SK-N-SH (cell line): ENCODE data around the gene MAPK11. TPM values are rescaled to one million over a fixed set of nuclear protein-coding genes. Genes with fewer than 3 reads are reported as not detected.

Experiments
- CTCF ChIA-PET: fragments of 300-600, 350-600 bp; formaldehyde crosslinking; extraction: SDS; loops from one replicate; lab custom pipeline; 2021; lab: Yijun Ruan, JAX
- POLR2A ChIA-PET: fragments of 350-600 bp; sonication (Branson Sonifier 250); formaldehyde crosslinking; extraction: SDS; loops from one replicate; lab custom pipeline; 2020; ENCODE audit warnings: antibody characterized with exemption, inconsistent platforms; lab: Yijun Ruan, JAX
- DNase-seq: peaks from one replicate; pipeline ENCODE4 v3.0.0; 2012
- H2AFZ ChIP-seq: fragments of 200-600 bp; sonication (generic); 2 replicates; pipeline ENCODE4 v1.8.1; 2016; ENCODE audit warnings: antibody characterized with exemption, mild to moderate bottlenecking, low read depth
- H3F3A ChIP-seq: fragments of 200-600 bp; sonication (generic); replicated peaks from 2 replicates; pipeline ENCODE3; 2016; ENCODE audit warnings: antibody characterized with exemption, mild to moderate bottlenecking; ENCODE audit not compliant: insufficient read depth
- H3K27ac ChIP-seq, 2 experiments: fragments of 200-500 bp in 1 of 2; fragments of 200-600 bp in 1 of 2; sonication (Bioruptor generic) in 1 of 2; sonication (generic), shearing (Covaris generic) in 1 of 2; 2 replicates each; pipeline versions ENCODE4 v1.5.1 to v1.6.1; 2014 to 2016; ENCODE audit warnings: low read depth in 2 of 2, inconsistent platforms in 1 of 2, low read length in 1 of 2, mild to moderate bottlenecking in 1 of 2, mixed read lengths in 1 of 2
- H3K27me3 ChIP-seq: fragments of 200-600 bp; sonication (generic), shearing (Covaris generic); 2 replicates; pipeline ENCODE4 v1.6.1; 2016; ENCODE audit warnings: mixed run types; ENCODE audit not compliant: insufficient read depth
- H3K36me3 ChIP-seq, 2 experiments: fragments of 200-500 bp in 1 of 2; fragments of 200-600 bp in 1 of 2; sonication (Bioruptor generic) in 1 of 2; sonication (generic) in 1 of 2; replicated peaks in 1 of 2; 2 replicates each; pipeline versions ENCODE3 to v1.5.1; 2014 to 2016; ENCODE audit warnings: low read length in 1 of 2, mild to moderate bottlenecking in 1 of 2; ENCODE audit not compliant: insufficient read depth in 2 of 2, control insufficient read depth in 1 of 2
- H3K4me1 ChIP-seq, 2 experiments: fragments of 200-500 bp in 1 of 2; fragments of 200-600 bp in 1 of 2; sonication (Bioruptor generic) in 1 of 2; sonication (generic), shearing (Covaris generic) in 1 of 2; 2 replicates each; pipeline versions ENCODE4 v1.5.1 to v1.6.1; 2014 to 2016; ENCODE audit warnings: low read depth in 1 of 2, low read length in 1 of 2, mixed run types in 1 of 2; ENCODE audit not compliant: insufficient read depth in 2 of 2, control insufficient read depth in 1 of 2
- H3K4me2 ChIP-seq: fragments of 200-600 bp; sonication (generic), shearing (Covaris generic); 2 replicates; pipeline ENCODE4 v1.6.1; 2017; ENCODE audit warnings: mixed run types
- H3K4me3 ChIP-seq, 2 experiments: fragments of 200-500 bp in 1 of 2; fragments of 200-600 bp in 1 of 2; sonication (Bioruptor generic) in 1 of 2; sonication (generic), shearing (Covaris generic) in 1 of 2; 2 replicates each; pipeline versions ENCODE4 v1.5.1 to v1.8.1; 2014 to 2016; ENCODE audit warnings: low read depth in 2 of 2, inconsistent platforms in 1 of 2, low read length in 1 of 2, mild to moderate bottlenecking in 1 of 2, mixed read lengths in 1 of 2, moderate library complexity in 1 of 2
- H3K79me2 ChIP-seq: fragments of 200-600 bp; sonication (generic); 2 replicates; pipeline ENCODE4 v1.8.1; 2017; ENCODE audit warnings: mild to moderate bottlenecking; ENCODE audit not compliant: insufficient read depth
- H3K9ac ChIP-seq: fragments of 200-600 bp; sonication (generic); 2 replicates; pipeline ENCODE4 v1.6.1; 2017; ENCODE audit warnings: mixed run types
- H3K9me2 ChIP-seq: fragments of 200-600 bp; sonication (generic); 2 replicates; pipeline ENCODE4 v1.6.1; 2017; ENCODE audit warnings: mixed run types
- H3K9me3 ChIP-seq: fragments of 200-600 bp; sonication (generic); 2 replicates; pipeline ENCODE4 v1.6.1; 2017; ENCODE audit warnings: mixed run types, mild to moderate bottlenecking, moderate library complexity
- H4K20me1 ChIP-seq: fragments of 200-600 bp; sonication (generic); 2 replicates; pipeline ENCODE4 v1.6.1; 2017; ENCODE audit warnings: mild to moderate bottlenecking, mixed run types; ENCODE audit not compliant: insufficient read depth
- CHD2 ChIP-seq: fragments of 150-350 bp; IDR thresholded peaks from 2 replicates; pipeline ENCODE4 v1.6.1; 2018; ENCODE audit warnings: low read length; ENCODE audit not compliant: partially characterized antibody
- EP300 ChIP-seq, 2 experiments: IDR thresholded peaks; 2 replicates each; pipeline versions ENCODE4 v1.4.0 to v1.6.1; 2012; ENCODE audit warnings: borderline replicate concordance in 1 of 2, low read depth in 1 of 2, low read length in 1 of 2
- EZH2phosphoT487 ChIP-seq: fragments of 200-600 bp; sonication (generic); IDR thresholded peaks from 2 replicates; pipeline ENCODE4 v1.6.1; 2017; ENCODE audit warnings: low read depth, mixed run types, mild to moderate bottlenecking, antibody characterized with exemption, moderate library complexity, borderline replicate concordance
- FOXJ3 ChIP-seq: sonication (generic); formaldehyde crosslinking; IDR thresholded peaks from 2 replicates; pipeline ENCODE4 v1.5.1; 2020; ENCODE audit warnings: mild to moderate bottlenecking, missing genetic modification reagents
- GABPA ChIP-seq: IDR thresholded peaks from 2 replicates; pipeline ENCODE4 v1.4.0; 2012; ENCODE audit warnings: low read depth, mild to moderate bottlenecking
- JUND ChIP-seq: IDR thresholded peaks from 2 replicates; pipeline ENCODE4 v1.4.0; 2012
- MXI1 ChIP-seq: IDR thresholded peaks from 2 replicates; pipeline ENCODE4 v1.6.1; 2012; ENCODE audit warnings: mild to moderate bottlenecking, low read depth, low read length, improper control_type of control experiment
- NRF1 ChIP-seq: IDR thresholded peaks from 2 replicates; pipeline ENCODE4 v1.6.1; 2012; ENCODE audit warnings: low read depth, mild to moderate bottlenecking, low read length
- RXRA ChIP-seq: IDR thresholded peaks from 2 replicates; pipeline ENCODE4 v1.4.0; 2012; ENCODE audit warnings: low read depth, mild to moderate bottlenecking, borderline replicate concordance
- SIN3A ChIP-seq: IDR thresholded peaks from 2 replicates; pipeline ENCODE4 v1.6.1; 2012; ENCODE audit warnings: low read depth, mild to moderate bottlenecking, low read length, moderate library complexity, borderline replicate concordance
- TCF12 ChIP-seq: IDR thresholded peaks from 2 replicates; pipeline ENCODE4 v1.4.0; 2012
- TEAD4 ChIP-seq: IDR thresholded peaks from 2 replicates; pipeline ENCODE4 v1.4.0; 2012; ENCODE audit warnings: mild to moderate bottlenecking, borderline replicate concordance; ENCODE audit not compliant: insufficient read depth
- WGBS: methylation state at CpG from one replicate; pipeline ENCODE4 v1.1.6; 2017; ENCODE audit warnings: low lambda C conversion rate; 5-methylcytosine and 5-hydroxymethylcytosine counted together
- polyA plus RNA-seq, 3 experiments: library from polyadenylated mRNA; depleted of rRNA; stranded (reverse); fragments of >200 nt; gene quantifications; 2 replicates each; pipeline ENCODE4 v1.2.3, GENCODE V29; 2012
- TF ChIP-seq, protein P1 (sequence below): IDR thresholded peaks from 2 replicates; pipeline ENCODE4 v1.4.0; 2012; ENCODE audit warnings: low read depth, borderline replicate concordance
- TF ChIP-seq, protein P2 (sequence below): IDR thresholded peaks from 2 replicates; pipeline ENCODE4 v1.6.1; 2012; ENCODE audit warnings: mild to moderate bottlenecking, low read depth, low read length, moderate library complexity
- TF ChIP-seq, protein P3 (sequence below): fragments of 200-600 bp; sonication (generic); IDR thresholded peaks from 2 replicates; pipeline ENCODE4 v1.6.1; 2017; ENCODE audit warnings: antibody characterized with exemption, mild to moderate bottlenecking, moderate library complexity
- TF ChIP-seq, protein P4 (sequence below): IDR thresholded peaks from 2 replicates; pipeline ENCODE4 v1.4.0; 2012; ENCODE audit warnings: low read depth, borderline replicate concordance

MAPK11 gene
- polyA plus RNA-seq, 1 of the 3 experiments (the other 2 are of a cell fraction) = 36.0 TPM

DNA sequence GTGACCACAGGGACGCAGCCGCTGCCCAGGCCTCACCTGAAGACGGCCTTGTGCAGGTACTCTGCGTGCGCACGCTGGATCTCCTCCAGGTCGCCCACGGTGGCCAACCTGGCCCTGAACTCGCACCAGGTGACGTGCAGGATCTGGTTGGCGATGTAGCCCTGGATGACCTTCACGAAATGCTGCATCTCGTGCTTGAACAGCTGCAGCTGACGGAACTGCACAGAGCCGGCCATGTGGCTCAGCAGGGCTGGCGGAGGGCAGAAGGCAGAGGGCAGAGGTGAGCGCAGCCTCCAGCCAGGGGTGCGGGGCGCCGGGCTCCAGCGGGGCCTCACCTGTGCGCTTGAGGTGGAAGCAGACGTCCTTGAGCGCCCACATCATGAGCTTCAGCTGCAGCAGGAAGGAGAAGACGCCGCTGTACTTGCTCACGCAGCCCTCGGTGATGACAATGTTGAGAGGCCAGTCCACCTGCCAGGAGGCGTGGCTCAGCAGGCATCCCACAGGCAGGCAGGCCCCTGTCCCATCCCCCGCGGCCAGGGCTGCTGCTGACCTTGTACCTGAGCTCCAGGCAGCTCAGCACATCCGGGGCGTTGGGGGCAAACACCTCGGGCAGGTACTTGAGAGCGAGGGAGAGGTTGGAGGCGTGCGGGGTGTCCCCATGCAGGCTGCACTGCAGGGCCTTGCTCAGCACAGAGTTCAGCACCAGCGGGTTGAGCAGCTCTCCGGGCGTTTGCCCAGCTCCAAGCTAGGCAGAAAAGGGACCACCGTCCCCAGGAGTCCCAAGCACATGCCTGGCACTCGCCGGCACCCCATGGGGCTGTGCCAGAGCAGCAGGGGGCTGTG, 51.8 kb downstream of the MAPK11 start:
- Histone ChIP-seq H3K9me3 (no peaks in the 10 kb centered on the region), H3K9me2 (no peaks in the 10 kb centered on the region), H3K9ac (no peak overlapping the region), H3K36me3 (peaks cover 15 to 71% of the 10 kb centered on the region in 2 experiments), H3F3A (no peaks in the 10 kb centered on the region), H3K4me2 (no peak overlapping the region), H3K4me1 (peaks cover 0 to 22% of the 10 kb centered on the region in 2 experiments; a peak in 1 of 4 replicates), H3K27me3 (no peaks in the 10 kb centered on the region), H3K27ac (no peak overlapping the region), H3K79me2 (peaks cover 14% of the 10 kb centered on the region; the same call in 1 of the 2 replicates), H4K20me1 (peaks cover 10% of the 10 kb centered on the region; the same call in 1 of the 2 replicates), H2AFZ (no peak overlapping the region), H3K4me3 (no peak overlapping the region)
- TF ChIP-seq RXRA (no peak), FOXJ3 (no peak), EZH2phosphoT487 (no peak), MXI1 (no peak), SIN3A (no peak), GABPA (no peak), TEAD4 (no peak), TCF12 (no peak), CHD2 (no peak), NRF1 (no peak), JUND (no peak), EP300 (IDR thresholded peaks at IDR 0.05; ENCODE audit: borderline replicate concordance in 1 of 2, low read depth in 1 of 2, low read length in 1 of 2) (no peak)
- TF ChIP-seq, protein P1, sequence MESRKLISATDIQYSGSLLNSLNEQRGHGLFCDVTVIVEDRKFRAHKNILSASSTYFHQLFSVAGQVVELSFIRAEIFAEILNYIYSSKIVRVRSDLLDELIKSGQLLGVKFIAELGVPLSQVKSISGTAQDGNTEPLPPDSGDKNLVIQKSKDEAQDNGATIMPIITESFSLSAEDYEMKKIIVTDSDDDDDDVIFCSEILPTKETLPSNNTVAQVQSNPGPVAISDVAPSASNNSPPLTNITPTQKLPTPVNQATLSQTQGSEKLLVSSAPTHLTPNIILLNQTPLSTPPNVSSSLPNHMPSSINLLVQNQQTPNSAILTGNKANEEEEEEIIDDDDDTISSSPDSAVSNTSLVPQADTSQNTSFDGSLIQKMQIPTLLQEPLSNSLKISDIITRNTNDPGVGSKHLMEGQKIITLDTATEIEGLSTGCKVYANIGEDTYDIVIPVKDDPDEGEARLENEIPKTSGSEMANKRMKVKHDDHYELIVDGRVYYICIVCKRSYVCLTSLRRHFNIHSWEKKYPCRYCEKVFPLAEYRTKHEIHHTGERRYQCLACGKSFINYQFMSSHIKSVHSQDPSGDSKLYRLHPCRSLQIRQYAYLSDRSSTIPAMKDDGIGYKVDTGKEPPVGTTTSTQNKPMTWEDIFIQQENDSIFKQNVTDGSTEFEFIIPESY = no peak
- TF ChIP-seq, protein P2, sequence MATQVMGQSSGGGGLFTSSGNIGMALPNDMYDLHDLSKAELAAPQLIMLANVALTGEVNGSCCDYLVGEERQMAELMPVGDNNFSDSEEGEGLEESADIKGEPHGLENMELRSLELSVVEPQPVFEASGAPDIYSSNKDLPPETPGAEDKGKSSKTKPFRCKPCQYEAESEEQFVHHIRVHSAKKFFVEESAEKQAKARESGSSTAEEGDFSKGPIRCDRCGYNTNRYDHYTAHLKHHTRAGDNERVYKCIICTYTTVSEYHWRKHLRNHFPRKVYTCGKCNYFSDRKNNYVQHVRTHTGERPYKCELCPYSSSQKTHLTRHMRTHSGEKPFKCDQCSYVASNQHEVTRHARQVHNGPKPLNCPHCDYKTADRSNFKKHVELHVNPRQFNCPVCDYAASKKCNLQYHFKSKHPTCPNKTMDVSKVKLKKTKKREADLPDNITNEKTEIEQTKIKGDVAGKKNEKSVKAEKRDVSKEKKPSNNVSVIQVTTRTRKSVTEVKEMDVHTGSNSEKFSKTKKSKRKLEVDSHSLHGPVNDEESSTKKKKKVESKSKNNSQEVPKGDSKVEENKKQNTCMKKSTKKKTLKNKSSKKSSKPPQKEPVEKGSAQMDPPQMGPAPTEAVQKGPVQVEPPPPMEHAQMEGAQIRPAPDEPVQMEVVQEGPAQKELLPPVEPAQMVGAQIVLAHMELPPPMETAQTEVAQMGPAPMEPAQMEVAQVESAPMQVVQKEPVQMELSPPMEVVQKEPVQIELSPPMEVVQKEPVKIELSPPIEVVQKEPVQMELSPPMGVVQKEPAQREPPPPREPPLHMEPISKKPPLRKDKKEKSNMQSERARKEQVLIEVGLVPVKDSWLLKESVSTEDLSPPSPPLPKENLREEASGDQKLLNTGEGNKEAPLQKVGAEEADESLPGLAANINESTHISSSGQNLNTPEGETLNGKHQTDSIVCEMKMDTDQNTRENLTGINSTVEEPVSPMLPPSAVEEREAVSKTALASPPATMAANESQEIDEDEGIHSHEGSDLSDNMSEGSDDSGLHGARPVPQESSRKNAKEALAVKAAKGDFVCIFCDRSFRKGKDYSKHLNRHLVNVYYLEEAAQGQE = no peak
- TF ChIP-seq, protein P3, sequence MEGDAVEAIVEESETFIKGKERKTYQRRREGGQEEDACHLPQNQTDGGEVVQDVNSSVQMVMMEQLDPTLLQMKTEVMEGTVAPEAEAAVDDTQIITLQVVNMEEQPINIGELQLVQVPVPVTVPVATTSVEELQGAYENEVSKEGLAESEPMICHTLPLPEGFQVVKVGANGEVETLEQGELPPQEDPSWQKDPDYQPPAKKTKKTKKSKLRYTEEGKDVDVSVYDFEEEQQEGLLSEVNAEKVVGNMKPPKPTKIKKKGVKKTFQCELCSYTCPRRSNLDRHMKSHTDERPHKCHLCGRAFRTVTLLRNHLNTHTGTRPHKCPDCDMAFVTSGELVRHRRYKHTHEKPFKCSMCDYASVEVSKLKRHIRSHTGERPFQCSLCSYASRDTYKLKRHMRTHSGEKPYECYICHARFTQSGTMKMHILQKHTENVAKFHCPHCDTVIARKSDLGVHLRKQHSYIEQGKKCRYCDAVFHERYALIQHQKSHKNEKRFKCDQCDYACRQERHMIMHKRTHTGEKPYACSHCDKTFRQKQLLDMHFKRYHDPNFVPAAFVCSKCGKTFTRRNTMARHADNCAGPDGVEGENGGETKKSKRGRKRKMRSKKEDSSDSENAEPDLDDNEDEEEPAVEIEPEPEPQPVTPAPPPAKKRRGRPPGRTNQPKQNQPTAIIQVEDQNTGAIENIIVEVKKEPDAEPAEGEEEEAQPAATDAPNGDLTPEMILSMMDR = no peak
- TF ChIP-seq, protein P4, sequence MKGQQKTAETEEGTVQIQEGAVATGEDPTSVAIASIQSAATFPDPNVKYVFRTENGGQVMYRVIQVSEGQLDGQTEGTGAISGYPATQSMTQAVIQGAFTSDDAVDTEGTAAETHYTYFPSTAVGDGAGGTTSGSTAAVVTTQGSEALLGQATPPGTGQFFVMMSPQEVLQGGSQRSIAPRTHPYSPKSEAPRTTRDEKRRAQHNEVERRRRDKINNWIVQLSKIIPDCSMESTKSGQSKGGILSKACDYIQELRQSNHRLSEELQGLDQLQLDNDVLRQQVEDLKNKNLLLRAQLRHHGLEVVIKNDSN = no peak
- no peak for DNase-seq
- WGBS = 97% methylated on average over 17 of the region's 43 CpGs
- POLR2A ChIA-PET = no interaction called here
- CTCF ChIA-PET = interaction anchor here (1.0 to 2.7 kb wide), 5 partner anchors 11 to 72 kb away, joined by 3 to 12 read pairs (median 4); no protein-coding TSS in a partner anchor
